IMR-90 (cell line): ENCODE results near the gene NCAM1.

Experiments
- CHD1 ChIP-seq: IDR thresholded peaks from 2 replicates; pipeline ENCODE4 v1.6.1; 2012; ENCODE audit warnings: low read depth, low read length, improper control_type of control experiment
- CTCF ChIP-seq: conservative IDR thresholded peaks from 2 replicates; pipeline ENCODE4 v1.5.1; 2012; ENCODE audit warnings: mild to moderate bottlenecking, low read depth, low read length, improper control_type of control experiment
- MAFK ChIP-seq: IDR thresholded peaks from 2 replicates; pipeline ENCODE4 v1.6.1; 2012; ENCODE audit warnings: low read depth, low read length, improper control_type of control experiment
- MXI1 ChIP-seq: IDR thresholded peaks from 2 replicates; pipeline ENCODE4 v1.6.1; 2012; ENCODE audit warnings: low read depth, mild to moderate bottlenecking, low read length, moderate library complexity, borderline replicate concordance
- POLR2A ChIP-seq: IDR thresholded peaks from 2 replicates; pipeline ENCODE4 v1.6.1; 2012; ENCODE audit warnings: mild to moderate bottlenecking, low read depth, low read length
- RAD21 ChIP-seq: IDR thresholded peaks from 2 replicates; pipeline ENCODE4 v1.6.1; 2012; ENCODE audit warnings: low read length, improper control_type of control experiment
- RCOR1 ChIP-seq: IDR thresholded peaks from 2 replicates; pipeline ENCODE4 v1.6.1; 2012; ENCODE audit warnings: mild to moderate bottlenecking, low read length, improper control_type of control experiment; ENCODE audit not compliant: insufficient replicate concordance
- RFX5 ChIP-seq: IDR thresholded peaks from 2 replicates; pipeline ENCODE4 v1.8.0; 2012; ENCODE audit warnings: low read depth, mild to moderate bottlenecking, low read length, moderate library complexity
- SMC3 ChIP-seq: fragments of 150-350 bp; IDR thresholded peaks from 2 replicates; pipeline ENCODE4 v1.6.1; 2016; ENCODE audit warnings: low read depth, mild to moderate bottlenecking, antibody characterized with exemption, low read length, moderate library complexity

GRCh38 chr11:112958670-112959069 is 2.5 kb upstream of the NCAM1 start:
- no peak for TF ChIP-seq POLR2A
- TF ChIP-seq CTCF: no peak
- no peak for TF ChIP-seq RCOR1
- no peak for TF ChIP-seq MXI1
- TF ChIP-seq CHD1: no peak
- no peak for TF ChIP-seq SMC3
- no peak for TF ChIP-seq RAD21
- no peak for TF ChIP-seq MAFK
- TF ChIP-seq RFX5: no peak
